Activated naive CD4-positive, alpha-beta T cell (primary cell): Measurements from ENCODE around the gene SLC25A52.
"Not testable (repeated sequence)": the region's sequence is repeated elsewhere in the genome, so short reads cannot be mapped to it uniquely, and the experiment has no call there.

ENCODE experiments used
- DNase-seq, 4 experiments: peaks; one replicate each; lab custom pipeline; 2025; lab: John Stamatoyannopoulos, UW

SLC25A52 gene

DNA sequence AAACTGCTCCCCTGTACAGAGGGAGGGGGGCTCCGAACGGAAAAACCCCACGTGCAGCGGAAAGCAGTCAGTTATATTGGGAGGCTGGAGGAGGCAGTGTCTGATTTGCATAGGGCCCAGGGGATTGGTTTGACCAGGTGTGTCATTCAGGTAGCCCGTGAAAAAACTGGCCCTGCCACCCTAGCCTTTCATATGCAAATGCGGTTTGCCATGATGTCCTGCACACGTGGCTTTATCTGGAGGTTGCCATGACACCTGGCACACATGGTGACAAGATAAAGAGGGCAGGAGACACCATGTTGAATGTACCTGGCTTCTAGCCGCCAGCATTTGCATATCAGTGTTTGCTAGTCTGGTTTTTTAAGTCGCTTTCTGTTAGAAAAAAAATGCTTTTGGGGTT, 20.5 kb downstream of the SLC25A52 start:
- no peak for DNase-seq

DNA sequence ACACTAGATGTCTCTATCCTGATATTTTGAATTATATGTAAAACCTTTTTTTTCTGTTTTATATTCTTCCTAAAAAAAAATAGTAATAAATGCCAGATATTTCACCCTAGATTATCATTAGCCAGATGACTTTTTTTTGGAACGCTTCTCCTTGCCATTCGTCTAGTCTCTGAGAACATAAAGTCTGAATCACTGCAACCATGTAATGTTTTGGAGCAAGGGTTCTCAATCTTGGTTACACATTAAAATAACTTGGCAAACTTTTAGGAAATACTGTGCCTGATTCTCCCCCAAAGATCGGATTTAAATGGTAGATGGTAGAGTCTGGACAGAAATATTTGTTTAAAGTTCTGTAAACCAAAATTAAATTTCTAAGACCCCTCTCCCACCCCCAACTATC, 21.0 kb downstream of the SLC25A52 start:
- DNase-seq, result no peak

DNA sequence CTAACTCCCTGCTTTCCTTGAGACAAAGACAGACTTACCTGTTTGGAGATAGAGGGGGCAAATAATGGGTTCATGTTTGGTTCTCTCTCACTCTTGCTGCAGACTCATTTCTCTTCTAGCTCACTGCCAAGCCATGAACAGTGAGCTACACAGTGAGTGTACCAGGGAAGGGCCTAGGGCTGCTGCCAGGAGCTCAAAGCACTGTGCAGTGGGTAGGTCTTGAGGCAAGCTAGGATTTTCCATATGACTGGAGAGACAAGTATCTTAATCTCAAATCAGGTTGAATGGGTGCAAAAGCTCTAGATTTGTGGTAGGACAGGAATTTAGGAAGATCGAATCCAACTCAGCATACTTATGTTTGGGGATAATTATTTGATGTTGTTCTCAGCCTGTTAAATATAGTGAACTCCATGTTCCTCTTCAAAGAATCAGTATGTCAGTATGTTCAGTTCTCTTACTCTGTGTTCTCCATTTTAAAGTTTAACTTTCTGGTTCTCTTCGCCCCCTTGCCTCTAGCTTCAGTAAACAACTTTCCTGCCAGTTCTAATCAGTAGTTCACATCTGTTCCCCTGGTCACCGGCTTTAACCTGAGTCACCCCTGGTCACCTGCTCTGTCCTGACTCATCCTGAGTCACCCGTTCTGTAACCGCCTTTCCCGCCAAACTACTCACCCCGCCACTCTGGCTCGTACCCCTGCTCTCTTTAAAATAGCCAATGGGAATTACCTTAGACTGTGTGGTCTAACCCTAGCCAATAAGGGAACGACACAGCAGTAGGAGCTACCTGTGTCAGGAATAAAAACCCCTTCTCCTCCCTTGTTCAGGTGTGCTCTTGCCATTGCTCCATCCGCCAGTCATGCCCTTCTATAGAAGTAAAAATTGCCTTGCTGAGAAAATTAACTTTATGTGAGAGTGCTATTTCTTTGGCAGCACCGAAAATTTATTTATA, 21.9 kb downstream of the SLC25A52 start:
- no peak for DNase-seq

GRCh38 chr18:31736630-31737029, 24.1 kb downstream of the SLC25A52 start:
- DNase-seq, result no peak

DNA sequence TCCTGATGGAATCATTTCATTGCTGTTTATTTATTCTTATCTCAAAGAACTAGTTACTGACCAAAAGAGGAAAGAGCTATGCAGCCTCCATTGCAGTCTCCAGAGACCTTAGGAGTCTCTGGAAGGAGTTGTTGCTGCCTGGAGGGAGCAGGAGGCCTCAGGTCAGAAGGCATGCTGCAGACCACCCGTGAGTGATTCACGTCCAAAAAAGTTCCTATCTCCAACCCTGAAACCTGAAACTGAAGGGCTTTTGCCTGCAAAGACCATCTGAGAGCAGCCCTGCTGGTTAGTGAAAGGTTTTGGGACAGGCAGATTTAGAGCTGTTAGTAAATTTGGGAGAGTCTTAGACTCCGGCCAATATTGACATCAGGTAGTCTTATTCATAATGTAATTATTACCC, 29.1 kb downstream of the SLC25A52 start:
- DNase-seq, result no peak

DNA sequence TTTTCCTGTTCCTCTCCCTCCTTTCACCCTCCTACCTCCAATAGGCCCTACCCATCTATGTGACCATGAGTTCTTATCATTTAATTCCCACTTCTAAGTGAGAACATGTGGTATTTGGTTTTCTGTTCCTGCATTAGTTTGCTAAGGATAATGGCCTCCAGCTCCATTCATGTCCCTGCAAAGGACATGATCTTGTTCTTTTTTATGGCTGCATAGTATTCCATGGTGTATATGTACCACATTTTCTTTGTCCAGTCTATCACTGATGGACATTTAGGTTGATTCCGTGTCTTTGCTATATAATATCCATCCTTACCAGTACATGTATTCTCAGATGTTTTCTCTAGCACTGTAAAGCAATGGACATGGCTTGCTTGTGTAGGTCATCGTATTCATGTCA, 31.5 kb downstream of the SLC25A52 start:
- DNase-seq, result not testable (repeated sequence)

DNA sequence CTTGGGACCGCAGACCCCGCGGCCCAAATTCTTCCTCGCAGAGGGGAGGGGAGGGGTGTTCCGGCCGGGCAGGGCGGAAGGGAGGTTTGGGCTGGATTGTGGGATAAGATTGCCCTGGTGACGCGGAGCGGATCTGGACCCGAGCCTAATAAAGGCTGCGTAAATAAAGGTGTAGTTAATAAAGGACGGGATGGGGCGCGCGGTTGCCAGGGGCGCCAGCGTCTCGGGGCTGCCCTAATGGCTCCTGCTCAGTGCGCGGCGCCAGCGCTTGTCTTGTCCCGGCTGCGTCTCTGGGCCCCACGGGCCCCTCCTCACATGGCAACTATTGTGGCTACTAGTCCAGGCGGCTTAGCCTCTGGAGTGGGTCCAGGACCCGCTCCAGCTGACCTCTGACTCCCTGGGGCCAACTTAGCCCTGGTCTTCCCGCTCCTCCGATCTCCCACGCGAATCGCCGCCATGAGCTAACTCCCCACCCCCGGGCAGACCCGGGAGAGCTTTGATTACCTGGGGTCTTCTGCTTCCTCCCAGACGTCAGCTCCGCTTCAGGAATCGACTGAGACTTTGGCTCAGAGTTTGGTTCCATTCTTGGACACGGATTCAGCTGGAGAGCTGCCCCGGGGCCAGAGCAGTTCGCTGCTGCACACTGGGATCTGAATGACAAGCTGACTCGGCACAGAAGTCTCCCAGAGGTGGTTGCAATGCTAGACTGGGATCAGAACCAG, 36.5 kb downstream of the SLC25A52 start:
- DNase-seq, result no peak

- no peak for DNase-seq
Observed at GRCh38 chr18:31723639-31723989, 37.1 kb downstream of the SLC25A52 start.

GRCh38 chr18:31722369-31722957, 38.2 kb downstream of the SLC25A52 start:
- peak; percentile 17 to 44 (median 40) for DNase-seq

DNA sequence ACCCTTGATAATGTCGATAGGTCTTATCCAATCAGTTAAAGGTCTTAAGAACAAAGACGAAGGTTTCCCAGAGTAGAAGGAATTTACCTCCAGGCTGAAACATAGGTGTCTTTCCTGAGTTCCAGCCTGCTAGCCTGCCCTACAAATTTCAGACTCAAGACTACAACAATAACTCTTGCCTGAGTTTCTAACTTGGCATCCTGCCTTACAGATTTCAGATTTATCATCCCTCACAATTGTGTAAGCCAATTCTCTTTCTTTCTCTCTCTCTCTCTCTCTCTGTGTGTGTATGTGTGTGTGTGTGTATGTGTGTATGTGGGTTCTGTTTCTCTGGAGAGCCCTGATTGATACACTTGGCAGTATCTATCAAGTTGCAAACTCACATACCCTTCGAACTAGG, 39.1 kb downstream of the SLC25A52 start:
- no peak for DNase-seq

DNA sequence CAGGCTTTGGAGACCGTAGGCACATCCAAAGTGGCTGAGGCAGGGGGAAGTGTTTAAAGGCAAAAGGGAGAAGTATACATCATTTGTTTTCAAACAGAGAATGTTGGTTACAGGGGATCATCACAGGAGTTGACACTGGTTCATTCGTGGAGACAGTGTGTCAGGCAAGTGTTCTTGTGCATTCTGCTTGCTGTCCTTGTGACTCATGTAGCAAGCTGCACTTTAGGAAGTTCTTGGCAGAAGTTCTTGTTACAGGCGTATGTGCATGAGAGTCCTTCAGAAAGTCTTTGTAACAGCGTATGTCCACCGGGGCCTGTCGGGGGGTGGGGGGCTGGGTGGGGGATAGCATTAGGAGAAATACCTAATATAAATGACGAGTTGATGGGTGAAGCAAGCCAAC, 39.8 kb downstream of the SLC25A52 start:
- DNase-seq, result no peak

DNA sequence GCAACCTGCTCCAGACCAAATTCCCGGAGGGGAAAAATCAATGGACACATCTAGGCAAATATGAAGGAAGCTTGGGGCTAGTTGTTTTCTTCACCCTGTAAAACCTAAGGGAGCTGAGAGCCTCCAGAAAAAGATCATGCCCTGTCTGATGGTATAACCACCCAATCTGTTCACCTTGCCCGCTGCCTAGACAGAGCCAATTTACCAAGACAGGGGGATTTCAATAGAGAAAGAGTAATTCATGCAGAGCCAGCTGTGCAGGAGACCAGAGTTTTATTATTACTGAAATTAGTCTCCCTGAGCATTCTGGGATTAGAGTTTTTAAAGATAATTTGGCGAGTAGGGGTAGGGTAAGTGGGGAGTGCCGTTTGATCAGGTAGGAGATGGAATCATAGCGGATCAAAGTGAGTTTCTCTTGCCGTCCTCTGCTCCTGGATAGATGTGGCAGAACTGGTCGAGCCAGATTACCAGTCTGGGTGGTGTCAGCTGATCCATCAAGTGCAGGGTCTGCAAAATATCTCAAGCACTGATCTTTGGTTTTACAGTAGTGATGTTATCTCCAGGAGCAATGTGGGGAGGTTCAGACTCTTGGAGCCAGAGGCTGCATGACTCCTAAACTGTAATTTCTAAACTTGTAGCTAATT, 41.2 kb downstream of the SLC25A52 start:
- no peak for DNase-seq

DNA sequence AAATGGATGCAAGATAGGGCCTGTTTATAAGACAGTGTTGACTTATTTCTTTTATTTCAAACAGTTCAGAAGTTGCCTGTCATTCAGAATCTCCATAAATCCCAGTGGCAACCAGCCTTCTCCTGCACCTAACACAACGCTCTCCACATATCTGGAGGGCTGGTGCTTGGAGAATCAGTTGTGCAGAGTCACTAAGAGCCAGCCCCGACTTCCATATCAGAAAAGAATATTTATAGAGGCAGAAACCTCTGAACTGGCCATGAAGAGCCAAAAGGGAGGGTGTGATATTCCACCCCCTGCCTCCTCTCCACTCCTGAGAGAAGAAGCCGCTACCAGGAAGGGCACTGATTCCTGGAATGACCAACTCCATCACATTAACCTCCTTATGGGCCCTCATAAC, 42.3 kb downstream of the SLC25A52 start:
- no peak for DNase-seq

DNA sequence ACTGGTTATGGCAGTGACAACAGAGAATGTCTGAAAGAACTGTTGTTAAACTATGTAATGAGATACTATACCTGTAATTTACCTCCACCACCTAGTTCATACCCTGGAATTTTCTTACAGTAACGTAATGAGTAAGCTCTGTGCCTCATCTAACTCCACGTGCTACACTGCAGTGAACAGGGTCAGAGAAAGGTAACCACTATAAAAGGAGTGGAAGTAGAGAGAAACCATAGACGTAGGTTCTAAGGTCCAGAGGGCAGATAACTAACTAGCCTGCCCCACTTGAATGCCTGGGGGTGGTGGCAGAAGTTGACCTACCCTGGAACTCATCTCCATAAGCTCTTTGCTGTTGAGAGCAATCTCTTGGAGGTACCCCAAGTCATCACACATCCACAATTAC, 44.3 kb downstream of the SLC25A52 start:
- no peak for DNase-seq

- no peak for DNase-seq
Observed at GRCh38 chr18:31711365-31712172, 49.1 kb downstream of the SLC25A52 start.

- DNase-seq, result no peak
Observed at GRCh38 chr18:31710826-31711225, 49.9 kb downstream of the SLC25A52 start.
